Neuronal stem cell (in vitro differentiated cells): ENCODE data around the gene C5.

Experiments used
- DNase-seq: peaks from one replicate; pipeline ENCODE4 v3.0.0-alpha.2; 2013; ENCODE audit warnings: low spot score
- H2AFZ ChIP-seq: one replicate; pipeline ENCODE4 v1.6.1; 2013; ENCODE audit warnings: mild to moderate bottlenecking, low read length, inconsistent platforms
- H2AK5ac ChIP-seq: 2 replicates; pipeline ENCODE4 v1.6.1; 2013; ENCODE audit warnings: low read depth, mild to moderate bottlenecking, inconsistent platforms, low read length, moderate library complexity, mixed read lengths
- H2BK120ac ChIP-seq: 2 replicates; pipeline ENCODE4 v1.6.1; 2013; ENCODE audit warnings: low read depth, mild to moderate bottlenecking, inconsistent platforms, low read length, moderate library complexity, mixed read lengths
- H2BK12ac ChIP-seq: one replicate; pipeline ENCODE4 v1.6.1; 2013; ENCODE audit warnings: low read length, inconsistent platforms
- H2BK15ac ChIP-seq: 2 replicates; pipeline ENCODE4 v1.6.1; 2013; ENCODE audit warnings: mild to moderate bottlenecking, low read length, inconsistent platforms, mixed read lengths
- H2BK5ac ChIP-seq: one replicate; pipeline ENCODE4 v1.6.1; 2013; ENCODE audit warnings: inconsistent platforms, mild to moderate bottlenecking, low read length, moderate library complexity
- H3K14ac ChIP-seq: one replicate; pipeline ENCODE4 v1.6.1; 2013; ENCODE audit warnings: low read length, inconsistent platforms
- H3K18ac ChIP-seq: 2 replicates; pipeline ENCODE4 v1.6.1; 2013; ENCODE audit warnings: low read length, inconsistent platforms
- H3K23ac ChIP-seq: 2 replicates; pipeline ENCODE4 v1.6.1; 2013; ENCODE audit warnings: low read depth, mild to moderate bottlenecking, mixed read lengths, low read length, inconsistent platforms; ENCODE audit not compliant: poor library complexity
- H3K27ac ChIP-seq: replicated peaks from 3 replicates; pipeline ENCODE4 v1.5.1; 2013; ENCODE audit warnings: low read length, inconsistent platforms
- H3K27me3 ChIP-seq, 3 experiments: 2 replicates each; pipeline ENCODE4 v1.6.1; 2013; ENCODE audit warnings: low read length in 3 of 3, mild to moderate bottlenecking in 2 of 3, inconsistent platforms in 1 of 3, low read depth in 1 of 3, mixed read lengths in 1 of 3, moderate library complexity in 1 of 3; ENCODE audit not compliant: control insufficient read depth in 3 of 3, insufficient read depth in 3 of 3
- H3K36me3 ChIP-seq, 2 donors: replicated peaks in 1 of 2; 2 replicates each; pipeline ENCODE4 v1.6.1; 2013; ENCODE audit warnings: low read length in 2 of 2; ENCODE audit not compliant: control insufficient read depth in 2 of 2, insufficient read depth in 2 of 2
- H3K4ac ChIP-seq: 2 replicates; pipeline ENCODE4 v1.6.1; 2013; ENCODE audit warnings: inconsistent platforms, mild to moderate bottlenecking, low read length, moderate library complexity
- H3K4me1 ChIP-seq, 2 donors: 1 replicate in 1 of 2; 2 replicates in 1 of 2; pipeline ENCODE4 v1.6.1; 2013; ENCODE audit warnings: low read length in 2 of 2, low read depth in 1 of 2; ENCODE audit not compliant: control insufficient read depth in 2 of 2, insufficient read depth in 1 of 2
- H3K4me2 ChIP-seq: one replicate; pipeline ENCODE4 v1.6.1; 2013; ENCODE audit warnings: mild to moderate bottlenecking, low read length, inconsistent platforms; ENCODE audit not compliant: insufficient read depth, poor library complexity, severe bottlenecking
- H3K4me3 ChIP-seq, 2 donors: 2 replicates each; pipeline ENCODE4 v1.5.1; 2013; ENCODE audit warnings: low read length in 2 of 2, mild to moderate bottlenecking in 2 of 2, inconsistent platforms in 1 of 2, moderate library complexity in 1 of 2
- H3K79me1 ChIP-seq: one replicate; pipeline ENCODE4 v1.6.1; 2013; ENCODE audit warnings: low read depth, mild to moderate bottlenecking, inconsistent platforms, low read length, moderate library complexity
- H3K9ac ChIP-seq: one replicate; pipeline ENCODE4 v1.6.1; 2013; ENCODE audit warnings: mild to moderate bottlenecking, low read depth, low read length, inconsistent platforms; ENCODE audit not compliant: poor library complexity
- H3K9me3 ChIP-seq, 2 donors: replicated peaks in 1 of 2; 2 replicates each; pipeline versions ENCODE3 to v1.6.1; 2013; ENCODE audit warnings: low read length in 2 of 2, mild to moderate bottlenecking in 2 of 2, inconsistent platforms in 1 of 2, low read depth in 1 of 2, mixed read lengths in 1 of 2, moderate library complexity in 1 of 2; ENCODE audit not compliant: control insufficient read depth in 2 of 2, insufficient read depth in 1 of 2
- H4K8ac ChIP-seq: one replicate; pipeline ENCODE4 v1.6.1; 2013; ENCODE audit warnings: low read depth, mild to moderate bottlenecking, inconsistent platforms, low read length, moderate library complexity
- H4K91ac ChIP-seq: one replicate; pipeline ENCODE4 v1.6.1; 2013; ENCODE audit warnings: low read length, low read depth, mild to moderate bottlenecking, inconsistent platforms; ENCODE audit not compliant: poor library complexity
- WGBS, 2 donors: extraction: QIAGEN DNeasy Blood & Tissue Kit; methylation state at CpG; one replicate each; pipeline ENCODE4 v1.1.7; 2013; ENCODE audit warnings: missing lambda C conversion rate in 2 of 2, mixed read lengths in 1 of 2; ENCODE audit not compliant: insufficient read length in 2 of 2, insufficient replicate concordance in 1 of 2; ENCODE audit errors: extremely low coverage in 2 of 2; 5-methylcytosine and 5-hydroxymethylcytosine counted together

The C5 gene

DNA sequence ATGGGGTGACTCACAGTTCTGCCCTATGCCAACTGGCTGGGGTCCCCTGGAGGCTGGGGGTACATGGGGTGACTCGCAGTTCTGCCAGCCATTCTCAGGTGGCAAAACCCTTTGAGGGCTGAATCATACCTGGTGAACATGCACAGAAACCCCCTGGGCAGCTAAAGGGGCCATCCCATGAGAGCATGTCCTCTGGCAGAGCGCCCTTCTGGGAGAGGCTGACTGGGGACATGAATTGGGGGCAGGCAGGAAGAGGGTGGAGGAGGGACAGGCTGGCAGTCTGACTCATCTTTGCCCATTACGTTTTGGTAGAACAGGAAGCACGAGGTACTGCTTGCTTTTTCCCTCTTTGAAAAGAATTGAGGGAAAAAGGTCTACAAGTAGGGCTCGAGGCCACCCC, 140.2 kb downstream of the C5 start:
- DNase-seq, result no peak
- H3K4me1 ChIP-seq, result no peaks in the 10 kb centered on the region
- no peak overlapping the region for H2AK5ac ChIP-seq
- H2AFZ ChIP-seq, result no peak overlapping the region
- H2BK5ac ChIP-seq, result no peak overlapping the region
- H3K14ac ChIP-seq, result no peak overlapping the region
- H3K23ac ChIP-seq, result no peak overlapping the region
- no peak overlapping the region for H3K9ac ChIP-seq
- no peak overlapping the region for H3K27ac ChIP-seq
- no peaks in the 10 kb centered on the region for H3K9me3 ChIP-seq
- no peak overlapping the region for H2BK12ac ChIP-seq
- H3K18ac ChIP-seq, result no peak overlapping the region
- H3K4ac ChIP-seq, result no peak overlapping the region
- no peak overlapping the region for H4K8ac ChIP-seq
- no CpG with 5 or more reads among the region's 5 CpGs for WGBS, 2 donors
- no peak overlapping the region for H3K4me2 ChIP-seq
- no peak overlapping the region for H2BK15ac ChIP-seq
- peaks cover 0 to 15% (median 2%) of the 10 kb centered on the region in 3 experiments for H3K27me3 ChIP-seq
- no peaks in the 10 kb centered on the region for H3K79me1 ChIP-seq
- no peak overlapping the region for H2BK120ac ChIP-seq
- no peak overlapping the region for H3K4me3 ChIP-seq
- no peak overlapping the region for H4K91ac ChIP-seq
- H3K36me3 ChIP-seq, result no peaks in the 10 kb centered on the region

DNA sequence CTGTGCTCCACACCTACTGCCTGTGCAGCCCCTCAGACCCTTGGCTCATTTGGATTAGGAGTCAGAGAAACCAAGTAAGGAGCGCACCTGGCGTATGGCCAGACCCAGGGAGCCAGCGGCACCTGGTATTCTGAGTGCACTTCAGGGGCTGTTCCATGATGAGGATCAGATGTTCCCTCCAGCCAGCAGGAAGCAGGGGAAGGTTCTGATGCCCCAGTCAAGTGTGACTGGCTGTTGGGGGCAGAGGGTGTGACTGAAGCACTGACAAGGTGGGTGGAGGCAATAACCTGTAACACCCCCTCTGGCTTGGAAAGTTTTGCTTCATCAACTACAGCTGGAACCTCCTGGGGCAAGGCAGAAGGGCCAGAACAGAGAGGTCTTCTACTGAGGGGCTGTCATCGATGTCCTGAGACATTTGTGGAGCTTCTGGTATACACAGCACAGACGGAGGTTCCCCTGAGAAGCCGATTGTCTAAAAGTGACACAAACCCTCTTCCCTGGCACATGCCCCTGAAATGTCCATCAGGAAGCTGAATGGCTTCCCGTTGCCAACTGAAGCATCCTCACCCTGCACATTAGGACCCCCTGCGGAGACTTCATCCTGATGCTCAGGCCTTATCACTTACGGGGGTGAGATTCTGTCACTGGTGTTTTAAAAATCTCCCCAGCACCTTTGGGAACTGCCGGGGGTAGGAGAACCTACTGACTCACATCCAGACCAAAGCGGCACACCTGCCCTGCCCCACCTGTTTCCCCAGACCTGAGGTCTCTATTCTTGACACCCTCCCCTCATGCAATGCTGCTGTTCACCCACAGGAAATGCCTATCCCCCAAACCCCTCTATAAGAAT, 144.5 kb downstream of the C5 start:
- Histone ChIP-seq H3K9ac (no peak overlapping the region), H2AK5ac (peak overlapping the region; percentile 56), H3K4ac (no peak overlapping the region), H3K36me3 (no peaks in the 10 kb centered on the region), H3K14ac (peak overlapping the region; percentile 56), H3K4me3 (no peak overlapping the region), H3K79me1 (no peaks in the 10 kb centered on the region), H3K4me2 (no peak overlapping the region), H2BK15ac (no peak overlapping the region), H2AFZ (no peak overlapping the region), H3K27me3 (peaks cover 0 to 15% (median 2%) of the 10 kb centered on the region in 3 experiments), H2BK5ac (no peak overlapping the region), H3K9me3 (no peaks in the 10 kb centered on the region), H2BK12ac (peak overlapping the region; percentile 10), H4K91ac (no peak overlapping the region), H3K23ac (peak overlapping the region; percentile 91), H3K27ac (no peak overlapping the region), H3K18ac (peak overlapping the region; percentile 59), H4K8ac (peak overlapping the region; percentile 17), H2BK120ac (no peak overlapping the region), H3K4me1 (no peaks in the 10 kb centered on the region)
- WGBS, 2 donors, result no CpG with 5 or more reads among the region's 11 CpGs
- DNase-seq, result no peak

GRCh38 chr9:120904978-120905301, 145.1 kb downstream of the C5 start:
- H3K27me3 ChIP-seq, result peaks cover 0 to 15% (median 2%) of the 10 kb centered on the region in 3 experiments
- peak overlapping the region; percentile 10 for H2BK12ac ChIP-seq
- no peak overlapping the region for H3K27ac ChIP-seq
- no peak overlapping the region for H2AFZ ChIP-seq
- H3K9ac ChIP-seq, result peak overlapping the region; percentile 44
- DNase-seq, result no peak
- peak overlapping the region; percentile 56 for H3K14ac ChIP-seq
- H3K9me3 ChIP-seq, result no peaks in the 10 kb centered on the region
- H3K18ac ChIP-seq, result peak overlapping the region; percentile 59
- peak overlapping the region; percentile 81 for H2BK15ac ChIP-seq
- peak overlapping the region; percentile 91 for H3K23ac ChIP-seq
- peak overlapping the region; percentile 56 for H2AK5ac ChIP-seq
- no peaks in the 10 kb centered on the region for H3K4me1 ChIP-seq
- H4K91ac ChIP-seq, result no peak overlapping the region
- no peak overlapping the region for H2BK120ac ChIP-seq
- no peaks in the 10 kb centered on the region for H3K36me3 ChIP-seq
- H4K8ac ChIP-seq, result no peak overlapping the region
- H3K79me1 ChIP-seq, result no peaks in the 10 kb centered on the region
- no CpG with 5 or more reads among the region's 11 CpGs for WGBS, 2 donors
- H2BK5ac ChIP-seq, result no peak overlapping the region
- H3K4me2 ChIP-seq, result no peak overlapping the region
- H3K4ac ChIP-seq, result no peak overlapping the region
- H3K4me3 ChIP-seq, result peak overlapping the region in 1 of 2 donors; percentile 20

- Histone ChIP-seq H3K36me3 (no peaks in the 10 kb centered on the region), H2BK120ac (no peak overlapping the region), H3K4me1 (no peaks in the 10 kb centered on the region), H3K79me1 (no peaks in the 10 kb centered on the region), H3K4me2 (no peak overlapping the region), H3K27ac (no peak overlapping the region), H4K91ac (no peak overlapping the region), H3K27me3 (peaks cover 0 to 12% (median 2%) of the 10 kb centered on the region in 3 experiments), H2AK5ac (peak overlapping the region; percentile 56), H3K9ac (peak overlapping the region; percentile 44), H2BK5ac (no peak overlapping the region), H2BK12ac (peak overlapping the region; percentile 10), H4K8ac (no peak overlapping the region), H2BK15ac (peak overlapping the region; percentile 81), H3K23ac (peak overlapping the region; percentile 91), H3K14ac (no peak overlapping the region), H3K9me3 (no peaks in the 10 kb centered on the region), H3K4ac (no peak overlapping the region), H2AFZ (no peak overlapping the region), H3K4me3 (peak overlapping the region in 1 of 2 donors; percentile 20), H3K18ac (peak overlapping the region; percentile 35)
- WGBS, 2 donors, result no CpG with 5 or more reads among the region's 16 CpGs
- DNase-seq, result no peak
Measured at GRCh38 chr9:120904061-120904977, 145.8 kb downstream of the C5 start.
